WTC11 (cell line): ENCODE data around the gene CAST. TPM values are rescaled to one million over a fixed set of nuclear protein-coding genes. Genes with fewer than 3 reads are reported as not detected.

Experiments
- ATAC-seq: fragments of 200-7000 bp; cut with Tn5 transposase; 2 replicates; pipeline ENCODE4 v1.10.0; 2021; ENCODE audit warnings: mild to moderate bottlenecking, moderate library complexity
- CTCF ChIA-PET: fragments of 300-600 bp; sonication (Branson Sonifier 250); formaldehyde crosslinking; loops from one replicate; lab custom pipeline; 2021; ENCODE audit warnings: antibody characterized with exemption; lab: Charles Lee
- POLR2A ChIA-PET: fragments of 350-600 bp; sonication (Branson Sonifier 250); formaldehyde crosslinking; loops from one replicate; lab custom pipeline; 2021; ENCODE audit warnings: antibody characterized with exemption; lab: Charles Lee
- DNase-seq: peaks from one replicate; pipeline ENCODE4 v3.0.0; 2021; ENCODE audit warnings: low spot score
- H3K27ac Mint-ChIP-seq: 2 replicates; pipeline ENCODE4 v1.8.0; 2021; ENCODE audit warnings: mixed read lengths
- H3K27me3 Mint-ChIP-seq: 2 replicates; pipeline ENCODE4 v1.8.0; 2021; ENCODE audit warnings: low read depth, mild to moderate bottlenecking, moderate library complexity, mixed read lengths
- H3K36me3 Mint-ChIP-seq: 2 replicates; pipeline ENCODE4 v1.8.0; 2021; ENCODE audit warnings: mixed read lengths
- H3K4me1 Mint-ChIP-seq: 2 replicates; pipeline ENCODE4 v1.8.0; 2022; ENCODE audit warnings: mixed read lengths
- H3K4me3 Mint-ChIP-seq: 2 replicates; pipeline ENCODE4 v1.8.0; 2021; ENCODE audit warnings: mild to moderate bottlenecking, moderate library complexity, mixed read lengths
- H3K9me3 Mint-ChIP-seq: 2 replicates; pipeline ENCODE4 v1.8.0; 2021; ENCODE audit warnings: mixed read lengths
- ETV6 ChIP-seq: sonication (generic); formaldehyde crosslinking; IDR thresholded peaks from 2 replicates; pipeline ENCODE4 v1.8.1; 2022; ENCODE audit warnings: mild to moderate bottlenecking, missing genetic modification reagents
- FOXK1 ChIP-seq: sonication (generic); formaldehyde crosslinking; IDR thresholded peaks from 2 replicates; pipeline ENCODE4 v1.8.0; 2022; ENCODE audit warnings: mild to moderate bottlenecking, moderate library complexity, missing genetic modification reagents
- GABPB1 ChIP-seq: sonication (generic); formaldehyde crosslinking; IDR thresholded peaks from 2 replicates; pipeline ENCODE4 v1.8.1; 2023; ENCODE audit warnings: mild to moderate bottlenecking, missing genetic modification reagents
- GTF2I ChIP-seq: fragments of 250-450 bp; sonication (Bioruptor Pico); conservative IDR thresholded peaks from 2 replicates; pipeline ENCODE4 v1.4.0; 2021; ENCODE audit warnings: mild to moderate bottlenecking
- IRF2 ChIP-seq: sonication (generic); formaldehyde crosslinking; IDR thresholded peaks from 2 replicates; pipeline ENCODE4 v1.8.0; 2022; ENCODE audit warnings: low read depth, missing genetic modification reagents, borderline replicate concordance
- MYBL2 ChIP-seq: sonication (generic); formaldehyde crosslinking; IDR thresholded peaks from 2 replicates; pipeline ENCODE4 v1.8.1; 2023; ENCODE audit warnings: mild to moderate bottlenecking, moderate library complexity, missing genetic modification reagents
- NFYB ChIP-seq: sonication (generic); formaldehyde crosslinking; conservative IDR thresholded peaks from 2 replicates; pipeline ENCODE4 v1.8.0; 2022; ENCODE audit warnings: low read depth, missing genetic modification reagents
- SMAD3 ChIP-seq: sonication (generic); formaldehyde crosslinking; IDR thresholded peaks from 2 replicates; pipeline ENCODE4 v1.8.0; 2022; ENCODE audit warnings: missing genetic modification reagents, mild to moderate bottlenecking, borderline replicate concordance
- SP1 ChIP-seq: sonication (generic); formaldehyde crosslinking; conservative IDR thresholded peaks from 2 replicates; pipeline ENCODE4 v1.8.1; 2022; ENCODE audit warnings: missing genetic modification reagents
- TEAD1 ChIP-seq: sonication (generic); formaldehyde crosslinking; IDR thresholded peaks from 2 replicates; pipeline ENCODE4 v1.8.0; 2022; ENCODE audit warnings: mild to moderate bottlenecking, missing genetic modification reagents
- USF2 ChIP-seq: sonication (generic); formaldehyde crosslinking; IDR thresholded peaks from 2 replicates; pipeline ENCODE4 v1.8.1; 2023; ENCODE audit warnings: mild to moderate bottlenecking, missing genetic modification reagents, moderate library complexity
- ZMAT4 ChIP-seq: fragments of 250-450 bp; sonication (Bioruptor Pico); IDR thresholded peaks from 2 replicates; pipeline ENCODE4 v1.9.0; 2021; ENCODE audit warnings: mild to moderate bottlenecking
- ZNF281 ChIP-seq: sonication (generic); formaldehyde crosslinking; IDR thresholded peaks from 2 replicates; pipeline ENCODE4 v1.8.0; 2023; ENCODE audit warnings: mild to moderate bottlenecking, missing genetic modification reagents
- ZNF396 ChIP-seq: fragments of 250-450 bp; sonication (Bioruptor Pico); IDR thresholded peaks from 2 replicates; pipeline ENCODE4 v1.8.0; 2021; ENCODE audit warnings: mild to moderate bottlenecking, moderate library complexity, borderline replicate concordance
- ZNF423 ChIP-seq: fragments of 250-450 bp; sonication (Bioruptor Pico); IDR thresholded peaks from 2 replicates; pipeline ENCODE4 v2.1.2; 2022; ENCODE audit warnings: mild to moderate bottlenecking, moderate library complexity
- total RNA-seq: library from RNA; stranded (reverse); gene quantifications from 3 replicates; pipeline ENCODE4 v1.2.3, GENCODE V29; 2021
- TF ChIP-seq, protein P1 (sequence below): sonication (generic); formaldehyde crosslinking; IDR thresholded peaks from 2 replicates; pipeline ENCODE4 v1.8.0; 2022; ENCODE audit warnings: mild to moderate bottlenecking, missing genetic modification reagents
- TF ChIP-seq, protein P2 (sequence below): sonication (generic); formaldehyde crosslinking; conservative IDR thresholded peaks from 2 replicates; pipeline ENCODE4 v1.8.1; 2023; ENCODE audit warnings: mild to moderate bottlenecking, low read depth, missing genetic modification reagents, moderate library complexity
- TF ChIP-seq, protein P3 (sequence below): sonication (generic); formaldehyde crosslinking; IDR thresholded peaks from 2 replicates; pipeline ENCODE4 v1.8.0; 2023; ENCODE audit warnings: missing genetic modification reagents
- TF ChIP-seq, protein P4 (sequence below): sonication (generic); formaldehyde crosslinking; IDR thresholded peaks from 2 replicates; pipeline ENCODE4 v1.8.0; 2022; ENCODE audit warnings: mild to moderate bottlenecking, missing genetic modification reagents
- TF ChIP-seq, protein P5 (sequence below): sonication (generic); formaldehyde crosslinking; IDR thresholded peaks from 2 replicates; pipeline ENCODE4 v1.8.1; 2023; ENCODE audit warnings: mild to moderate bottlenecking, missing genetic modification reagents

CAST gene
- total RNA-seq, 1 experiment from 2014 or later: 40.0 TPM

DNA sequence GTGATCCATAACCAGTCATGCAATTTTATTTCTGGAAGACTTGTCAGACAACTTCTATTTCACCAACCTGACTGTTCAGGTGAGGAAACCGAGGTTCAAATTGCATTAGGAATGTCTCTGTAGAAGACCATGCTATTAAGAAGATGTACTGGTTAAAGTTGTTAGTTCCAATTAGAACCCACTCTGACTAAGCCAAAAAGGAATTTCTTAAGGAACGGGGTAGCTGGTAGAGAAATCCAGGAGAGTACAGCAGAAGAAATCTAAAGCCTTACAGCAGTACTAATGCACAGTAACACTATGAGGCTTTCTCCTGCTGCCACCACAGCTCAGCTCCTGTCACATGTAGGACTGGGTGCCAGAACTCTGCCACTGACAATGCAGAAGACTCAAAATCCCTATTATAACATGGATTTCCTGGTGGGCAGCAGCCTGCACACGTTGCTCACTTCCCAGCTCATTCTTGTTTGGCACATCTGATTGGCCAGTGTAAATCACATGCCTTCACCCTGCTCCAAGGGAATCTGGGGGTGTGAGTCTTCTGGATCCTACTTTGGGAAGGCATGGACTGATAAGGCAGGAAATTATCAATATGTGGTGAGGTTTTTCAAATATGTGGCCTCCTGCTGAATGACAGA lies 37.1 kb downstream of the CAST start:
- TF ChIP-seq NFYB (CRISPR knock-in tag) (peak; percentile 43), USF2 (peak; percentile 89), MYBL2 (CRISPR knock-in tag) (no peak)
- TF ChIP-seq, protein P1, sequence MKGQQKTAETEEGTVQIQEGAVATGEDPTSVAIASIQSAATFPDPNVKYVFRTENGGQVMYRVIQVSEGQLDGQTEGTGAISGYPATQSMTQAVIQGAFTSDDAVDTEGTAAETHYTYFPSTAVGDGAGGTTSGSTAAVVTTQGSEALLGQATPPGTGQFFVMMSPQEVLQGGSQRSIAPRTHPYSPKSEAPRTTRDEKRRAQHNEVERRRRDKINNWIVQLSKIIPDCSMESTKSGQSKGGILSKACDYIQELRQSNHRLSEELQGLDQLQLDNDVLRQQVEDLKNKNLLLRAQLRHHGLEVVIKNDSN (CRISPR knock-in tag): peak; percentile 89
- Mint-ChIP-seq H3K27me3 (peaks cover 7% of the 10 kb centered on the region; the same call in 1 of the 2 replicates), H3K4me3 (peak overlapping the region; percentile 8; the same call in 1 of the 2 replicates), H3K9me3 (no peaks in the 10 kb centered on the region), H3K4me1 (peaks cover 25% of the 10 kb centered on the region), H3K36me3 (no peaks in the 10 kb centered on the region), H3K27ac (peak overlapping the region; percentile 90)
- DNase-seq (no peak), ATAC-seq (peak; percentile 53)
- ChIA-PET CTCF (interaction anchor here (0.8 to 1.6 kb wide), 2 partner anchors 85 to 97 kb away, joined by 4 to 6 read pairs; no protein-coding TSS in a partner anchor), POLR2A (no interaction called here)

DNA sequence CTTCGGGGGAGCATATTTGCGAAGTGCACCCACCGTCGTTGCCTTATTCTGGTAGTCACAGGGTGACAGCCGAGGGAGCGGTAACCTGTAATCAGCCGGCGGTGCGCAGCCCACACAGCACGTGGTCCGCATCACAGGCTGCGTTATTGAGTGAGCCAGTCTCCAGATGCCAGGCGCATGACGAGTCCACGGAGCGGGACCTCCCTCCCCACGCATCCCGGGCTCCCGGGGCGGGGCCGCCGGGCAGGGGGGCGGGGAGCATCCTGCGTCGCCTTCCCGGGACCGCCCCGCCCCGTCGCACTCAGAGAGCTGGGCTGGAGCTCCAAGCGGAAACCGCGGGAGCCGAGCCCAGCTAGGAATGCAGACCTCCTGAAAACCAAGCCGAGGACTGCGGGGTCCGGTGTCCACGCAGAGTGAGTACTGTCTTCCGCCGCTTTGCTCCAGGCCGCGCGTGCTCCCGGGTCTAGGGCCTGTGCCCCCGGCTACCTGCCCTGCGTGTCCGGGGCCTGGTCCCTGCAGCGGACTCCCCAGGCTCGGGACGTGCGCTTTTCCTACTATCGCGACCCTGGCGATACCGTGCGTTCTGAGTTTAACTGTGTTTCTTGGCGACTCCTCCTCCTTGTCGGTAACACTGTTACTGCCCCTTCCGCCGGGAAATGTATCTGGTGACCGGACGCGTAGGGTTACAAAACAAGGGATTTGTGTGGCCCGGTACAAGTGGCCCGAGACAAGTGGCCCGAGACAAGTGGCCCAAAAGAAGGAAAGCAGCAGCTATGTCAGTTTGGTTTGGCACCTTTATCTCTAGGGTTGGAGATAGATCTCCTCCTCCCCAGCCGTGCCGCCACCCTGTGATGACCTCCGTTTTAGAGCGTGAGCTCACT lies 40.6 kb downstream of the CAST start:
- ChIA-PET POLR2A (interaction anchor here (1.0 to 3.1 kb wide), 6 partner anchors 12 to 270 kb away, joined by 3 to 11 read pairs (median 3); partner anchors contain the start of gene CAST), CTCF (interaction anchor here (0.8 to 2.2 kb wide), 8 partner anchors 12 to 440 kb away, joined by 3 to 10 read pairs (median 4); partner anchors contain the start of gene LIX1)
- peaks cover 25% of the 10 kb centered on the region for H3K4me1 Mint-ChIP-seq
- H3K4me3 Mint-ChIP-seq: peak overlapping the region; percentile 89
- no peaks in the 10 kb centered on the region for H3K9me3 Mint-ChIP-seq
- peaks cover 8% of the 10 kb centered on the region; the same call in 1 of the 2 replicates for H3K27me3 Mint-ChIP-seq
- ATAC-seq (peak; percentile 85), DNase-seq (peak; percentile 71)
- no peaks in the 10 kb centered on the region for H3K36me3 Mint-ChIP-seq
- H3K27ac Mint-ChIP-seq: peak overlapping the region; percentile 85
- no peak for TF ChIP-seq ZNF281 (CRISPR knock-in tag)
- TF ChIP-seq SMAD3 (CRISPR knock-in tag): peak; percentile 35; the same call in 1 of the 2 replicates
- TF ChIP-seq, protein P2, sequence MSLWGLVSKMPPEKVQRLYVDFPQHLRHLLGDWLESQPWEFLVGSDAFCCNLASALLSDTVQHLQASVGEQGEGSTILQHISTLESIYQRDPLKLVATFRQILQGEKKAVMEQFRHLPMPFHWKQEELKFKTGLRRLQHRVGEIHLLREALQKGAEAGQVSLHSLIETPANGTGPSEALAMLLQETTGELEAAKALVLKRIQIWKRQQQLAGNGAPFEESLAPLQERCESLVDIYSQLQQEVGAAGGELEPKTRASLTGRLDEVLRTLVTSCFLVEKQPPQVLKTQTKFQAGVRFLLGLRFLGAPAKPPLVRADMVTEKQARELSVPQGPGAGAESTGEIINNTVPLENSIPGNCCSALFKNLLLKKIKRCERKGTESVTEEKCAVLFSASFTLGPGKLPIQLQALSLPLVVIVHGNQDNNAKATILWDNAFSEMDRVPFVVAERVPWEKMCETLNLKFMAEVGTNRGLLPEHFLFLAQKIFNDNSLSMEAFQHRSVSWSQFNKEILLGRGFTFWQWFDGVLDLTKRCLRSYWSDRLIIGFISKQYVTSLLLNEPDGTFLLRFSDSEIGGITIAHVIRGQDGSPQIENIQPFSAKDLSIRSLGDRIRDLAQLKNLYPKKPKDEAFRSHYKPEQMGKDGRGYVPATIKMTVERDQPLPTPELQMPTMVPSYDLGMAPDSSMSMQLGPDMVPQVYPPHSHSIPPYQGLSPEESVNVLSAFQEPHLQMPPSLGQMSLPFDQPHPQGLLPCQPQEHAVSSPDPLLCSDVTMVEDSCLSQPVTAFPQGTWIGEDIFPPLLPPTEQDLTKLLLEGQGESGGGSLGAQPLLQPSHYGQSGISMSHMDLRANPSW: no peak
- no peak for TF ChIP-seq IRF2 (CRISPR knock-in tag)
- peak; percentile 64; the same call in 1 of the 2 replicates for TF ChIP-seq FOXK1 (CRISPR knock-in tag)
- TF ChIP-seq MYBL2 (CRISPR knock-in tag): 0 out of 2 replicates have a peak, but pooled peaks have one; percentile 53
- TF ChIP-seq TEAD1 (CRISPR knock-in tag): peak; percentile 61; the same call in 1 of the 2 replicates
- no peak for TF ChIP-seq ZNF396 (CRISPR knock-in tag)
- TF ChIP-seq, protein P3, sequence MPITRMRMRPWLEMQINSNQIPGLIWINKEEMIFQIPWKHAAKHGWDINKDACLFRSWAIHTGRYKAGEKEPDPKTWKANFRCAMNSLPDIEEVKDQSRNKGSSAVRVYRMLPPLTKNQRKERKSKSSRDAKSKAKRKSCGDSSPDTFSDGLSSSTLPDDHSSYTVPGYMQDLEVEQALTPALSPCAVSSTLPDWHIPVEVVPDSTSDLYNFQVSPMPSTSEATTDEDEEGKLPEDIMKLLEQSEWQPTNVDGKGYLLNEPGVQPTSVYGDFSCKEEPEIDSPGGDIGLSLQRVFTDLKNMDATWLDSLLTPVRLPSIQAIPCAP (CRISPR knock-in tag): peak; percentile 60; the same call in 1 of the 2 replicates
- TF ChIP-seq USF2: peak; percentile 28; the same call in 1 of the 2 replicates
- peak; percentile 63 for TF ChIP-seq SP1 (CRISPR knock-in tag)
- no peak for TF ChIP-seq GTF2I (CRISPR knock-in tag)
- TF ChIP-seq ZNF423: no peak
- TF ChIP-seq, protein P4, sequence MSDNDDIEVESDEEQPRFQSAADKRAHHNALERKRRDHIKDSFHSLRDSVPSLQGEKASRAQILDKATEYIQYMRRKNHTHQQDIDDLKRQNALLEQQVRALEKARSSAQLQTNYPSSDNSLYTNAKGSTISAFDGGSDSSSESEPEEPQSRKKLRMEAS (CRISPR knock-in tag): peak; percentile 54; the same call in 1 of the 2 replicates
- TF ChIP-seq, protein P5, sequence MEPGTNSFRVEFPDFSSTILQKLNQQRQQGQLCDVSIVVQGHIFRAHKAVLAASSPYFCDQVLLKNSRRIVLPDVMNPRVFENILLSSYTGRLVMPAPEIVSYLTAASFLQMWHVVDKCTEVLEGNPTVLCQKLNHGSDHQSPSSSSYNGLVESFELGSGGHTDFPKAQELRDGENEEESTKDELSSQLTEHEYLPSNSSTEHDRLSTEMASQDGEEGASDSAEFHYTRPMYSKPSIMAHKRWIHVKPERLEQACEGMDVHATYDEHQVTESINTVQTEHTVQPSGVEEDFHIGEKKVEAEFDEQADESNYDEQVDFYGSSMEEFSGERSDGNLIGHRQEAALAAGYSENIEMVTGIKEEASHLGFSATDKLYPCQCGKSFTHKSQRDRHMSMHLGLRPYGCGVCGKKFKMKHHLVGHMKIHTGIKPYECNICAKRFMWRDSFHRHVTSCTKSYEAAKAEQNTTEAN (CRISPR knock-in tag): 0 out of 2 replicates have a peak, but pooled peaks have one; percentile 36
- no peak for TF ChIP-seq GABPB1 (CRISPR knock-in tag)
- TF ChIP-seq ETV6: 0 out of 2 replicates have a peak, but pooled peaks have one; percentile 38
- TF ChIP-seq ZMAT4 (CRISPR knock-in tag): no peak
